Activated naive CD4-positive, alpha-beta T cell treated with anti-CD3 and anti-CD28 coated beads, Interleukin-2, amount 50 U/mL, for 24 hours (primary cell): Measurements from ENCODE around the gene BBS12.

Source experiments
- H3K27ac Mint-ChIP-seq: one replicate; pipeline ENCODE4 v1.8.0; 2021; ENCODE audit warnings: mild to moderate bottlenecking, mixed read lengths
- H3K27me3 Mint-ChIP-seq: one replicate; pipeline ENCODE4 v1.8.0; 2021; ENCODE audit warnings: mixed read lengths
- H3K36me3 Mint-ChIP-seq: one replicate; pipeline ENCODE4 v1.8.0; 2021; ENCODE audit warnings: mixed read lengths
- H3K4me1 Mint-ChIP-seq: one replicate; pipeline ENCODE4 v1.8.0; 2021; ENCODE audit warnings: mixed read lengths
- H3K4me3 Mint-ChIP-seq: one replicate; pipeline ENCODE4 v1.8.0; 2021; ENCODE audit warnings: mild to moderate bottlenecking, mixed read lengths
- H3K9me3 Mint-ChIP-seq: one replicate; pipeline ENCODE4 v1.8.0; 2021; ENCODE audit warnings: mixed read lengths

The BBS12 gene

DNA sequence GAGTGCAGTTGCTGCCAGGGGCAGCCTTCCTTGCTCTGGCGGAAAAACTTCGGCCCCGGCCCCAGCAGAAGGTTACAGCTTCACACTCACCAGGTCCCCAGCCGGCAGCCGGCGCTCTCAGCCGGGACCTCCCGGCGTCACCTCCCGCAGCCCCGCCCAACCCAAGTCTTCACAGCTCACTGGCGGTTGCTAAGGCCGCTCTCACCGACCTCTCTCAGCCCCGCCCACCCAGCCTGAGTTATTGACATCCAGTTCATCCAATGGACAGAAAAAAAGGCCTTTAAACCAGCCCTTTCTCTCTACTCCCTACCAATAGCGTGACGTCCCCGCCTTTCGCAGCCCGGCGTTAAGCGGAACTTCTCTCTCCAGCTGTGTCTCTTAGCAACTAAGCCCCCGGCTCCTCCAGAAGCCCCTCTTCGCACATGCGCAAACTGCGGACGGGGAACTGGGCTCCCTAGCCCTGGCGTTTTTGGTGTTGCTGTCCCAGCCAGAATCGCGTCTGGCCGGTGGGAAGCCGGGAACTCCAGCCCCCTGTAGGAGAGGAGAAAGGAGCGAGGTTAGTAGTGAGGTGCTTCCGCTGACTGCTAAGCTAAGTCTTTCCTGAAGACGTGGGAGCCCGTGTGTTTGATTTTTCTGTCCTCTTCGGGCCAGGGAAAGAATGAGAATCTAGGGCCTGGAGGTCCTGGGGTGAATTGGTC lies at the start of gene BBS12:
BBS12 (plus strand) TSS at position 376 of the 698 bp plus-strand sequence. CDS start 9,189 bp downstream, outside the sequence.
- no peaks in the 10 kb centered on the region for H3K27me3 Mint-ChIP-seq
- H3K4me1 Mint-ChIP-seq = peaks cover 26% of the 10 kb centered on the region
- H3K36me3 Mint-ChIP-seq = peaks cover 4% of the 10 kb centered on the region
- H3K4me3 Mint-ChIP-seq = peak within 1 kb of the TSS; percentile 98
- H3K27ac Mint-ChIP-seq = peak within 1 kb of the TSS; percentile 97
- H3K9me3 Mint-ChIP-seq = no peaks in the 10 kb centered on the region

DNA sequence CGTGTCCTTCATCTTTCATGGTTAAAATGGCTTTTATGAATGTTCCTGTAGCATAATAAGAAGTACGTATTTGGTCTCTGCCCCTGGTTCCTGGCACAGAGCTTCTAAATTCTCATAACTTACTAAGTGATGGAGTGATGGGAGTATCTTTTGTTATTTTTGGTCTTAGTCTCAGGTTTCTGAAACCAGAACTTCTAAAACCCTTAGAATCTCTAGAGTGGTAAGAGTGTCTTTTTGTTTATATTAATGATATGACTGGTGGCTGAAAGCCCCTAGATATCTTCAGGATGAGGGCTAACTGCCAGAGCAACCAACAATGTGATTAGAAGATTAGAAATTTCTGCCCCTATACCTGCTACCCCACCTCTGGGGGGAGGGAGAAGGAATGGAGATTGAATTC lies 45.8 kb upstream of the BBS12 start:
- H3K4me1 Mint-ChIP-seq = peaks cover 24% of the 10 kb centered on the region
- no peak overlapping the region for H3K27ac Mint-ChIP-seq
- no peaks in the 10 kb centered on the region for H3K27me3 Mint-ChIP-seq
- H3K4me3 Mint-ChIP-seq = no peak overlapping the region
- H3K36me3 Mint-ChIP-seq = peaks cover 3% of the 10 kb centered on the region
- H3K9me3 Mint-ChIP-seq = peaks cover 11% of the 10 kb centered on the region

DNA sequence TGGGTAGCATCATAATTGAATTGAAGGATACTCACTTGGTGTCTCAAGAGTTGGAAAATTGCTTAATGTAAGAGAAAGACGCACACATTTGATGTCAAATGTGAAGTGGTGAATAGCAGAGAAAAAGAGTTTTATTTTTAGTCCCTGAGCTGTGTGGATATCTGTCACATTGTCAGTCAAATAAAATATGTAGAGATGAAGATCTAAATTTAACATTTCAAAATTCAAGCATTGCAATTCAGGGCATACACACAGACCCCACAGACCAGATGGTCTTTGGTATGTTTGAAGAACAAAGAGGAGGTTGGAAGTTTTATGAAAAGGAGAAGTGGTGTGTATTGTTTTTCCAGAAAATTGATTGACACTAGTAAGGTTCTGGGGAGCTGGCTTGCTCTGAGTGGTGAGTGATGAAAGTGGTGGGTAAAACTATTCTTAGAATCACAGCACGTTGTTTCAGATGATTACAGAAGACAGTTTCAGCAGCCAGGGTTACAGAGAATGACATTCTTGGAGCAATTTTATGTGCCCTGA lies 44.9 kb upstream of the BBS12 start:
- H3K4me3 Mint-ChIP-seq = no peak overlapping the region
- H3K27me3 Mint-ChIP-seq = no peaks in the 10 kb centered on the region
- H3K27ac Mint-ChIP-seq = no peak overlapping the region
- no peaks in the 10 kb centered on the region for H3K36me3 Mint-ChIP-seq
- H3K9me3 Mint-ChIP-seq = peaks cover 7% of the 10 kb centered on the region
- H3K4me1 Mint-ChIP-seq = peaks cover 24% of the 10 kb centered on the region

DNA sequence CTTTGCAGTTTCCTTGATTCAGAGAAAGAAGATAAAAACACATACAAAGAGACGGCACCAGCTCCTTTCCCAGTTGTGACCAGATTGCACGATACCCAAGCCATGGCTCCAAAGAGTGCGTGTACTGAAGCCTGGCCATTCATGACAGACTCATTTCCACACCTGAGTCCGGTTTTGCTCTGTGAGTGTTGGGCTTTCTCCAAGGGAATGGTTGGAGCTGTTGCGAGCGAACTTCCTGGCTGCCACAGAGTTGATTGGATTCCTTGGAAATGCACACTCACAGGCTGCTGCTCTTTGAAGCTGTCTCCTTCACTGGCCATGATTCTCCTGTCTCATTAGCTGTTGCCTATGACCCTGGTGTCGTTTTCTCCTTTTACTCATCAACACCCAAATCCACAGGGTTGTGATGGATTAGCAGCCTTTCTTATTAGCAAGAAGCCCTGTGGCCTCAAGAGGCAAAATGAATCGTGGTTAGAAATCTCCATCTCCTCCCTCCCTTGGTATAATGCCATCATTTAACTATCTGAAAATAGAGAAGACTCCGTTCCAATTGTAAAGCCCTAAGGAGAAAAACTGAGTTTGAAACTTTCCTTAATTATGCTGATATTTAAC lies 43.9 kb upstream of the BBS12 start:
- no peak overlapping the region for H3K27ac Mint-ChIP-seq
- peaks cover 24% of the 10 kb centered on the region for H3K4me1 Mint-ChIP-seq
- H3K4me3 Mint-ChIP-seq = no peak overlapping the region
- peaks cover 4% of the 10 kb centered on the region for H3K9me3 Mint-ChIP-seq
- H3K27me3 Mint-ChIP-seq = no peaks in the 10 kb centered on the region
- H3K36me3 Mint-ChIP-seq = no peaks in the 10 kb centered on the region

DNA sequence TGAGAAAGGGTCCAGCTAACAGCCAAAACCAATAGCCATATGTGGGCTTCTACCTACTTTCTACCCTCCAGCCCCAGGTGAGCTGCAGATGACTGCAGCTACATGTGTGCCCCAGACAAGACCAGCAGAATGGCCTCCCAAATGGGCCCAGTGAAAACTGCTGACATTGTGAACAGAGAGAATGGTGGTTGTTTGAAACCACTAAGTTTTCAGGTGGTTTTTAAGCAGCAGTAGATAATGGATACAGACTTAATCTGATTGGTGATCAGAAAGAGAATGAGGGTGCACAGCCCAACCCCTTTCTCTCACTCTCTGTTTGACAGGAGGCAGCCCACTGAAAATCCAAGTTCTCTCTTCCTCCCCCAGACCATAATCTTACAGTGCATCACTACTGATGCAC lies 42.5 kb upstream of the BBS12 start:
- Mint-ChIP-seq H3K9me3 (no peaks in the 10 kb centered on the region), H3K4me1 (peaks cover 24% of the 10 kb centered on the region), H3K36me3 (no peaks in the 10 kb centered on the region), H3K27ac (no peak overlapping the region), H3K4me3 (no peak overlapping the region), H3K27me3 (no peaks in the 10 kb centered on the region)

DNA sequence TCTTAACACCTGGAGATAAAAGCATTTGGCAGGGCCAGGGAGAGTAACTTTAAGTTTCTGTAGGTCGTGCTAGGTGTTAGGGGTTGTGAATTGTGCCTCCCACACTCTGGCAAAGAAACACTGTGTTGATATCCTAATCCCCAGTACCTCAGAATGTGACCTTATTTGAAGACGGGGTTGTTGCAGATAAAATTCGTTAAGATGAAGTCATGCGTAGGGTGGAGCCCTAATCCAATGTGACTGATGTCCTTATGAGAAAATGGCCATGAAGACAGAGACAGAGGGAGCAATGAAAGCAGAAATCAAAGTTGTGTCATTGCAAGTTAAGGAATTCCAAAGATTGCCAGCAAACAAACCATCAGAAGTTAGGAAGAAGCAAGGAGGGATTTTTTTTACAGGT lies 40.5 kb upstream of the BBS12 start:
- no peaks in the 10 kb centered on the region for H3K36me3 Mint-ChIP-seq
- no peaks in the 10 kb centered on the region for H3K9me3 Mint-ChIP-seq
- no peak overlapping the region for H3K4me3 Mint-ChIP-seq
- no peak overlapping the region for H3K27ac Mint-ChIP-seq
- peaks cover 24% of the 10 kb centered on the region for H3K4me1 Mint-ChIP-seq
- no peaks in the 10 kb centered on the region for H3K27me3 Mint-ChIP-seq

DNA sequence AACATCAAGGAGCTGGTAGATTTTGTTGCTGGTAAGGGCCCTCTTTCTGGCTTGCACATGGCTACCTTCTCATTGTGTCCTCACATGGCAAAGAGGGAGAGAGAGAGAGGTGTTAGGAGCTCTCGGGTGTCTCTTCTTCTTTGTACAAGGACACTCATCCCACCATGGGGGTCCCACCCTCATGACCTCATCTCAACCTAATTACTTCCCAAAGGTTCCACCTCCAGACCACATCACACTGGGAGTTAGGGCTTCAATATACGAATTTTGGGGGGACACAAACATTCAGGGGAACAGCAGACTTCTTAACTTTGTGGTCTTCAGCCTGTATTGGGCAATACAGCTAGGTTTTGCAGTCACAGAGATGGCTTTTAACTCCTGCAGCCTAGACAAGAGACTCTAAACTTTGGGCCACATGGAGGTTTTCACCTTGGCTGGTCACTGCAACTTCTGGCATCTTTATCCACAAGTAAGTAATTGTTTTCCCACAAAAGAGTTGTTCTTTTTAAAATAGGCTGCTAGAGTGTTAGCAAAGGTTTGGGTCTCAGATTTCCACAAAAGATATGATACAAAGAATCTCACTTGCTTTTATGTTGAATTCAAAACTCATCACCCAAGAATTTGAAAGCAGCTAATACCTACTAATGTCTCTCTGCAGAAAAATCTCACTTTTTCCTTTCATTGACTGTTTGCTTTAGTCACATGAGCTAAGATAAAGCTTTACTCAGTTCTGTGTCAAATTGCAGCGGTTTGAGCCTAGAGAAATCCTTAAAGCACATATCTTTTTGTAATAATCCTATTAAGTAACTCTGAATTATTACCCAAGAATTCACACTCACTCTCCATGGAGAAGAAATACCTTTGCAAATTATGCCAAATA lies 39.6 kb upstream of the BBS12 start:
- Mint-ChIP-seq H3K4me1 (peaks cover 17% of the 10 kb centered on the region), H3K27me3 (no peaks in the 10 kb centered on the region), H3K27ac (no peak overlapping the region), H3K36me3 (no peaks in the 10 kb centered on the region), H3K9me3 (no peaks in the 10 kb centered on the region), H3K4me3 (no peak overlapping the region)

DNA sequence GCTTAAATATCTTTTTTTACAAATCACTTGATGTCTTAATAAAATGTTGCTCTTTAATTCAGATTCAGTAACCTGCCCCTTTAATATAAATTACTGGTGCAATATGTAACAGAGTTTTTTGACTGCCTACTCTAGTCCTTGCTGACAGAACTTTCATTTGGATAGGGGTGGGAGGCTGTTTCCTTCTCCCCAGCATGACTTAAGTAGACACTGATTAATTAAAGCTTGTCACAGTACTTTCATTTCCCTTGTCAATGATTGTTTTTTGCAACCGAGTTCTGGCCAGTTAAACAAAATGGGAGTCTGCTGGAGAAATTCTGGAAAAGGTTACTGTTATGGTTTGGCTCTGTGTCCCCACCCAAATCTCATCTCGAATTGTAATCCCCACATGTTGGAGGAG lies 37.3 kb upstream of the BBS12 start:
- no peaks in the 10 kb centered on the region for H3K4me1 Mint-ChIP-seq
- no peaks in the 10 kb centered on the region for H3K36me3 Mint-ChIP-seq
- no peak overlapping the region for H3K27ac Mint-ChIP-seq
- no peak overlapping the region for H3K4me3 Mint-ChIP-seq
- H3K27me3 Mint-ChIP-seq = no peaks in the 10 kb centered on the region
- H3K9me3 Mint-ChIP-seq = no peaks in the 10 kb centered on the region

DNA sequence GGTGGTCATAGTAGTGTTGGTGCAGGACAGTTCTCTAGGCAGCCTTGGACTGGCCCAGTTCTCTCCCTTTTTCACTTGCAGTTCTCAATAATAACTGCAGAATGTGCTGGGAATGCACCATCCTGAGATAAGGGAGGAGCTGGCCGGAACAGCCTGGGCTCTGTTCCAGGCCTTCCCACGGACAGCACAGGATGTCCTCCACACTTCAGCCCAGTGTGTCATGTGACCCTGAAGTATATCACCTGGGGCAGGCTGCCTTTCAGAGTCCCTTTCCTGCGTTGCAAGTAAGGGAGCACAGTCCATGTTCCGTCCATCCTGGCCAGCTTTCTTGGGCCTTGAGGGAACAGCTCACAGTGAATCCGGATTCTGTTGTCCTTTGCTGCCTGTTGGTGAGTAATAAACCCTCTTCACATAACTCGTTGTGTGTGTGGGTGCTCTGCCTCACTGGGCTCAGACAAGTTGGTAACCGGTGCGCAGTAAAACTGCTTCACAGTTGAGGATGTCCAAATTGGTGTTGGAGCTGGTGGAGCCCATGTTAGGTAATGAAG lies 32.3 kb upstream of the BBS12 start:
- no peaks in the 10 kb centered on the region for H3K36me3 Mint-ChIP-seq
- H3K4me1 Mint-ChIP-seq = peaks cover 15% of the 10 kb centered on the region
- peaks cover 4% of the 10 kb centered on the region for H3K9me3 Mint-ChIP-seq
- no peak overlapping the region for H3K4me3 Mint-ChIP-seq
- H3K27me3 Mint-ChIP-seq = no peaks in the 10 kb centered on the region
- H3K27ac Mint-ChIP-seq = peak overlapping the region; percentile 52

DNA sequence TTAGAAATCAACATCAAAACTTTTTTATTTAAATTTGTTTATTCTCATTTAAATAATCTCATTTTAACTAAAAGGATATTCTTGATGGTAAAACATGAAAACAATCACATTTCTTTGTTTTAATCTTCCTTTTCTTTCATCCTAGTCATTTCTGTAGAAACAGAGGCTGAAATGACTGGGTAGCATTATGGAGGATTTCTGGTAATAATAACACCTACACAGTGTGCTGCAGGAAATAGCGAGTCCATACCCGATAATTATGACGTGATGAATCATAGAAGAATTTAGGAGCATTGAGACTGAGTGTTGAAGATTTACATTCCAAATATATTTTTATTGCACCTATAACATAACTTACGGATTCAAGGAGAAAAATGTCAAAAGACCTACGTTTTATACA lies 31.4 kb upstream of the BBS12 start:
- peak overlapping the region; percentile 91 for H3K27ac Mint-ChIP-seq
- H3K27me3 Mint-ChIP-seq = no peaks in the 10 kb centered on the region
- peak overlapping the region; percentile 60 for H3K4me3 Mint-ChIP-seq
- peaks cover 4% of the 10 kb centered on the region for H3K9me3 Mint-ChIP-seq
- no peaks in the 10 kb centered on the region for H3K36me3 Mint-ChIP-seq
- peaks cover 22% of the 10 kb centered on the region for H3K4me1 Mint-ChIP-seq

DNA sequence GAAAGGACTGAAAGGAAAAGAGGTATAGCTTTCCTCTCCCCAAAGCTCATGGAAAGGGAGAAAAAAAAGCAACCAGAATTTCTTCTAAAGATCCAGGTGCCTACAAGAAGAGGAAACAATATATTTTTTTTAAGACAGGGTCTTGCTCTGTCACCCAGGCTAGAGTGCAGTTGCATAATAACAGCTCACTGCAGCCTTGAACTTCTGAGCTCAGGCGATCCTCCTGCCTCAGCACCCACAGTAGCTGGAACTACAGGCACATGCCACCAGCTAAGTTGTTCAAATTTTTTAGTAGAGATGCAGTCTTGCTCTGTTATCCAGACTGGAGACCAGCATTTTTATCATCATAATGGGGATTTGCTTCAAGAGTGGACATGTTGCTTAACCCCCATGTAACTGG lies 30.5 kb upstream of the BBS12 start:
- no peak overlapping the region for H3K27ac Mint-ChIP-seq

DNA sequence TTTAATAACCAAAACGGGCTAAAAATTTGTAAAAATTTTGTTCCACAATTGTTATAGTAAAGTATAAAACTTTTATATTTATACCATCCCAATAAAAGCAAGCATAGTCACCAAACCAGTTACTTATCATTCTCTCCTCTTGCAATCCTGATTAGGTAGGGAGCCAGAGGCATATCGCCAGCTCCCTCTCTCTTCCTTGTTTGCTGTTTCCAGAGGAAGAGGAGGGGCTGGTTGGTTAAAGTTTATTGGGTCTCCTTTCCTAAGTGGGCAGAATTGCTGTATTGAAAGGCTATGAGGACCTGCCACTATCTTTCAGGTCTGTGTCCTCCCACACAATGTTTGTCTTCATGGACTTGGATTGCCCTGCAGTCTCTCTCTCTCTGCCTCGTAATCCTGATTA lies 29.6 kb upstream of the BBS12 start:
- no peak overlapping the region for H3K27ac Mint-ChIP-seq
- peaks cover 4% of the 10 kb centered on the region for H3K9me3 Mint-ChIP-seq
- H3K4me3 Mint-ChIP-seq = no peak overlapping the region
- H3K4me1 Mint-ChIP-seq = peaks cover 38% of the 10 kb centered on the region
- H3K27me3 Mint-ChIP-seq = no peaks in the 10 kb centered on the region
- no peaks in the 10 kb centered on the region for H3K36me3 Mint-ChIP-seq

More for the DNA sequence above, 30.5 kb upstream of the BBS12 start:
- Mint-ChIP-seq H3K4me1 (peaks cover 28% of the 10 kb centered on the region), H3K36me3 (no peaks in the 10 kb centered on the region), H3K9me3 (peaks cover 4% of the 10 kb centered on the region), H3K4me3 (no peak overlapping the region), H3K27me3 (no peaks in the 10 kb centered on the region)

- peaks cover 42% of the 10 kb centered on the region for H3K4me1 Mint-ChIP-seq
- H3K27me3 Mint-ChIP-seq = no peaks in the 10 kb centered on the region
- H3K27ac Mint-ChIP-seq = no peak overlapping the region
- no peaks in the 10 kb centered on the region for H3K36me3 Mint-ChIP-seq
- no peak overlapping the region for H3K4me3 Mint-ChIP-seq
- peaks cover 4% of the 10 kb centered on the region for H3K9me3 Mint-ChIP-seq
Observed at GRCh38 chr4:122703868-122704267, 28.6 kb upstream of the BBS12 start.

- Mint-ChIP-seq H3K36me3 (no peaks in the 10 kb centered on the region), H3K4me1 (peaks cover 48% of the 10 kb centered on the region), H3K27me3 (no peaks in the 10 kb centered on the region), H3K4me3 (no peak overlapping the region), H3K9me3 (peaks cover 4% of the 10 kb centered on the region), H3K27ac (peak overlapping the region; percentile 49)
Observed at GRCh38 chr4:122705009-122705408, 27.5 kb upstream of the BBS12 start.

DNA sequence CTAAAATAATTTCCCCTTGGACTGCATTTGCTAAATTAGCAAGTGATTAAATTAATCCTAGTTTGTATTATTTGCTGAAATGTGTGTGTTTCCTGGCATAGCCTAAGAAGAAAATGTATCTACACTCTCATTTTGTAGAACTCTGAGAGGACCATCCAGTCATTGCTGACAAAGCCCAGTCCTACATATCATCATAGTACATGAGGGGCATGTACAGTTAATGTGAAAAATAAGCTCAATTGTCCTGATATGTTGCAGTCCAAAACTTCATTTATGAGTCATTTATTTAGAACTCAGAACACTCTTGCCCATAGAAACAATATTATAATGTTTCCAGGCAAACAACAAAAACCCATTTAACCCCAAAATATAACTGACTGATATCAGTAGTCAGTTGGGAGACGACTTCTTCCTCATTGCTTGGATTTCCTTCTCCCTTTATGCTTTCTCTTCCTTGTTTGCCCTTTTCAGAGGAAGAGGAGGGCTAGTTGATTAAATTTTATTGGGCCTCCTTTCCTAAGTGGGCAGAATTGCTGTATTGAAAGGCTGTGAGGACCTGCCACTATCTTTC lies 26.9 kb upstream of the BBS12 start:
- Mint-ChIP-seq H3K4me1 (peaks cover 50% of the 10 kb centered on the region), H3K4me3 (no peak overlapping the region), H3K9me3 (peaks cover 4% of the 10 kb centered on the region), H3K36me3 (no peaks in the 10 kb centered on the region), H3K27ac (peak overlapping the region; percentile 88), H3K27me3 (no peaks in the 10 kb centered on the region)
